Colon (tissue), 2 donors: ENCODE data around the gene TM9SF4.

ENCODE experiments used
- FAIRE-seq: peaks from 2 replicates; lab custom pipeline; 2012; peaks lifted over from hg19 to GRCh38; lab: Jason Lieb, UNC
- donor health status: control.
- donor health status: control.

Gene TM9SF4

GRCh38 chr20:32208499-32209154 is 99.1 kb downstream of the TM9SF4 start:
- no peak for FAIRE-seq

GRCh38 chr20:32209850-32210605 is 100.5 kb downstream of the TM9SF4 start:
- no peak for FAIRE-seq

- no peak for FAIRE-seq
Measured at GRCh38 chr20:32213870-32214269, 104.4 kb downstream of the TM9SF4 start.

- no peak for FAIRE-seq
Measured at GRCh38 chr20:32215147-32215546, 105.6 kb downstream of the TM9SF4 start.

- FAIRE-seq, result no peak
Measured at GRCh38 chr20:32215729-32216128, 106.2 kb downstream of the TM9SF4 start.

GRCh38 chr20:32216179-32217142 is 106.9 kb downstream of the TM9SF4 start:
- no peak for FAIRE-seq
